Measurements from ENCODE around the gene CALY. TPM values are rescaled to one million over a fixed set of nuclear protein-coding genes. Genes with fewer than 3 reads are reported as not detected.

The CALY gene
- total and polyA plus RNA-seq, 11 donors: 1.7 TPM; not detected in 10

GRCh38 chr10:133326745-133327650, 9.7 kb downstream of the CALY start:
- H3K4me1 ChIP-seq: peaks cover 0 to 29% (median 14%) of the 10 kb centered on the region in 12 donors
- intact Hi-C loops (cut with DNase I): loop anchor here in 8 of 10 donors (5.0 to 10.0 kb wide), 4 partner anchors 190 to 280 kb away; partner anchors contain the start of gene CYP2E1 (in 1 of the 8)
- no peak for TF ChIP-seq POLR2A (IDR thresholded peaks at IDR 0.05)
- TF ChIP-seq, protein P1, sequence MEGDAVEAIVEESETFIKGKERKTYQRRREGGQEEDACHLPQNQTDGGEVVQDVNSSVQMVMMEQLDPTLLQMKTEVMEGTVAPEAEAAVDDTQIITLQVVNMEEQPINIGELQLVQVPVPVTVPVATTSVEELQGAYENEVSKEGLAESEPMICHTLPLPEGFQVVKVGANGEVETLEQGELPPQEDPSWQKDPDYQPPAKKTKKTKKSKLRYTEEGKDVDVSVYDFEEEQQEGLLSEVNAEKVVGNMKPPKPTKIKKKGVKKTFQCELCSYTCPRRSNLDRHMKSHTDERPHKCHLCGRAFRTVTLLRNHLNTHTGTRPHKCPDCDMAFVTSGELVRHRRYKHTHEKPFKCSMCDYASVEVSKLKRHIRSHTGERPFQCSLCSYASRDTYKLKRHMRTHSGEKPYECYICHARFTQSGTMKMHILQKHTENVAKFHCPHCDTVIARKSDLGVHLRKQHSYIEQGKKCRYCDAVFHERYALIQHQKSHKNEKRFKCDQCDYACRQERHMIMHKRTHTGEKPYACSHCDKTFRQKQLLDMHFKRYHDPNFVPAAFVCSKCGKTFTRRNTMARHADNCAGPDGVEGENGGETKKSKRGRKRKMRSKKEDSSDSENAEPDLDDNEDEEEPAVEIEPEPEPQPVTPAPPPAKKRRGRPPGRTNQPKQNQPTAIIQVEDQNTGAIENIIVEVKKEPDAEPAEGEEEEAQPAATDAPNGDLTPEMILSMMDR (IDR thresholded peaks at IDR 0.05): no peak
- no peak overlapping the region for H3K4me3 ChIP-seq
- peaks cover 44 to 69% (median 56%) of the 10 kb centered on the region in 9 donors for H3K27me3 ChIP-seq
- ATAC-seq (no peak), DNase-seq (peak in 1 of 5 donors; percentile 12)
- H3K36me3 ChIP-seq: no peaks in the 10 kb centered on the region
- H3K9me3 ChIP-seq: no peaks in the 10 kb centered on the region
- no peak overlapping the region for H3K27ac ChIP-seq
- 30 to 46% (median 40%) methylated on average over 21 to 28 of the region's 28 CpGs for WGBS, 4 donors

GRCh38 chr10:133326223-133326551, 10.5 kb downstream of the CALY start:
- WGBS, 4 donors: 23 to 38% (median 31%) methylated on average over 9 of the region's 9 CpGs
- Histone ChIP-seq H3K9me3 (peaks cover 0 to 3% (median 0%) of the 10 kb centered on the region in 12 donors), H3K4me3 (peak overlapping the region in 10 of 12 donors; percentile 30 to 52 (median 42)), H3K27ac (no peak overlapping the region), H3K4me1 (peaks cover 0 to 29% (median 14%) of the 10 kb centered on the region in 12 donors), H3K36me3 (no peaks in the 10 kb centered on the region), H3K27me3 (peaks cover 42 to 61% (median 50%) of the 10 kb centered on the region in 9 donors)
- TF ChIP-seq, protein P1 (IDR thresholded peaks at IDR 0.05): no peak
- TF ChIP-seq POLR2A (IDR thresholded peaks at IDR 0.05): no peak
- DNase-seq (peak in 1 of 5 donors; percentile 4), ATAC-seq (no peak)
- intact Hi-C loops (cut with DNase I): loop anchor here in 8 of 10 donors (5.0 to 10.0 kb wide), 4 partner anchors 191 to 281 kb away; partner anchors contain the start of gene CYP2E1 (in 1 of the 8)

GRCh38 chr10:133325440-133326222, 11.1 kb downstream of the CALY start:
- H3K4me1 ChIP-seq: peaks cover 0 to 29% (median 14%) of the 10 kb centered on the region in 12 donors
- no peaks in the 10 kb centered on the region for H3K36me3 ChIP-seq
- DNase-seq (peak in 1 of 5 donors; percentile 26), ATAC-seq (peak in 1 of 4 donors; percentile 21)
- H3K27me3 ChIP-seq: peaks cover 42 to 55% (median 50%) of the 10 kb centered on the region in 9 donors
- WGBS, 4 donors: 1 to 2% (median 2%) methylated on average over 25 to 91 of the region's 91 CpGs
- peak overlapping the region; percentile 9 to 52 (median 41) for H3K4me3 ChIP-seq
- intact Hi-C loops (cut with DNase I): loop anchor here in 8 of 10 donors (5.0 to 10.0 kb wide), 4 partner anchors 192 to 282 kb away; partner anchors contain the start of gene CYP2E1 (in 1 of the 8)
- TF ChIP-seq POLR2A (IDR thresholded peaks at IDR 0.05): no peak
- TF ChIP-seq, protein P1 (IDR thresholded peaks at IDR 0.05): no peak
- H3K27ac ChIP-seq: no peak overlapping the region
- H3K9me3 ChIP-seq: peaks cover 0 to 4% (median 0%) of the 10 kb centered on the region in 12 donors

Measured in heart left ventricle (tissue), 16 donors.